PFSK-1 (cell line): Measurements from ENCODE around the gene NDUFV3.

Experiments used
- FOXP2 ChIP-seq: optimal IDR thresholded peaks from 2 replicates; pipeline ENCODE3; 2011; ENCODE audit warnings: borderline replicate concordance, control low read depth, inconsistent platforms; ENCODE audit not compliant: insufficient read depth; ENCODE audit errors: extremely low read length, extremely low read depth
- POLR2AphosphoS5 ChIP-seq: IDR thresholded peaks from 2 replicates; pipeline ENCODE4 v1.6.1; 2012; ENCODE audit warnings: low read depth, mild to moderate bottlenecking, control low read depth, low read length, moderate library complexity
- REST ChIP-seq, 2 experiments: IDR thresholded peaks; 2 replicates each; pipeline versions ENCODE4 v1.6.1 to v1.8.0; 2011 to 2012; ENCODE audit warnings: low read depth in 2 of 2, low read length in 2 of 2, control low read depth in 1 of 2, inconsistent platforms in 1 of 2, mild to moderate bottlenecking in 1 of 2, moderate library complexity in 1 of 2; ENCODE audit not compliant: insufficient read depth in 1 of 2
- SIN3A ChIP-seq: IDR thresholded peaks from 2 replicates; pipeline ENCODE4 v1.6.1; 2012; ENCODE audit warnings: mild to moderate bottlenecking, low read length, moderate library complexity, borderline replicate concordance; ENCODE audit not compliant: insufficient read depth
- TAF1 ChIP-seq: IDR thresholded peaks from 2 replicates; pipeline ENCODE4 v1.6.1; 2012; ENCODE audit warnings: low read length, control low read depth, borderline replicate concordance; ENCODE audit not compliant: insufficient read depth

NDUFV3 gene

DNA sequence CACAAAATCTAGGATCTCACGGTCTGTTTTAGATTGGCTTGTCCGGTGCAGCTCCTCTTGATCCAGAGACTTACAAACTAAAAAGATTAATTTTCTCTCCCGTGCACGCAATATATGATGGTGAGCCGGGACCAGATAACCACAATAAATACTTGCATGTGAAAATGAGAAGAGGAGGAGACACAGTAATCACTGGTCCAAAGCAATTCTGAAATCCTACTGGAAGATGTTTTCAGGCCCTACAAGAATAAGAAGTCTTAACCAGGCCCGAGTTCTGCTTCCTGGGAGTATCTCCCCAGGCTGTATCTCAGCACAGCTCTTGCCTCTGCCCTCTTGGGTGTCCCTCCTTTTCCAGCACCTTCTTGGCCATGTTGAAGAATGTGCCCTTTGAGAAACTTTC is 12.8 kb upstream of the NDUFV3 start:
- TF ChIP-seq SIN3A (no peak), FOXP2 (no peak), TAF1 (no peak), POLR2AphosphoS5 (no peak), REST (IDR thresholded peaks at IDR 0.05; ENCODE audit: insufficient read depth in 1 of 2, low read depth in 2 of 2, low read length in 2 of 2) (no peak)

DNA sequence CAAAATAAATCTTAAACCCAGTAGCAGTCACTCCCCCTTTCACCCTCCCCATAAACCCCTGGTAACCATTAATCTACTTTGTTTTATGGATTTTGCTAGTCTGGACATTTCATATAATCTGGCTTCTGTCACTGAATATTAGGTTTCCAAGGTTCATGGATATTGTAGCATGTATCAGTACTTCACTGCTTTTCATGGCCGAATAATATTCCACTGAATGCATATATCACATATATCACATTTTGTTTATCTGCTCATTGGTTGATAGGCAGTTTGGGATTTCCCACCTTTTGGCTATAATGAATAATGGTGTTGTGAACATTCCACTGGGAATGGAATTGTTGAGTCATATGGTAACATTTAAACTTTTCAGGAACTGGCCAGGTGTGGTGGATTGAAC is 9.2 kb upstream of the NDUFV3 start:
- TF ChIP-seq FOXP2 (no peak), POLR2AphosphoS5 (no peak), SIN3A (no peak), TAF1 (no peak), REST (IDR thresholded peaks at IDR 0.05; ENCODE audit: insufficient read depth in 1 of 2, low read depth in 2 of 2, low read length in 2 of 2) (no peak)

DNA sequence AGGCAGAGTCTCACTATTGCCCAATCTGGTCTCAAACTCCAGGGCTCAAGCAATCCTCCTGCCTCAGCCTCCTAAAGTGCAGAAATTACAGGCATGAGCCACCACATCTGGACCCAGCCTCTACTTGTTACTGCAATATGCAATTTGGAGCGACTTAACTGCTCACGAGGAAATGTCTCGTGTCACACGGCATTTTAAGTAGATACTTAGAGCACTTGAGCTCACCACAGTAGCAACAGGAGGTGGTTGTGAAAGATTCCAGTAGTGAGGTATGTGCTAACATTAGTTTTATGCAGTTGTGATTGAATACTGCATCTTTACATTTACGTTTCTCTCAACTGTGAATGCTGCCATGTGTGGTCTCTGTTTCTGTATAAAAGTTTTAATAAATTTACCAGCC is 5.8 kb upstream of the NDUFV3 start:
- TF ChIP-seq TAF1 (no peak), SIN3A (no peak), POLR2AphosphoS5 (no peak), FOXP2 (no peak), REST (IDR thresholded peaks at IDR 0.05; ENCODE audit: insufficient read depth in 1 of 2, low read depth in 2 of 2, low read length in 2 of 2) (no peak)

- TF ChIP-seq SIN3A = no peak
- no peak for TF ChIP-seq REST (IDR thresholded peaks at IDR 0.05; ENCODE audit: insufficient read depth in 1 of 2, low read depth in 2 of 2, low read length in 2 of 2)
- TF ChIP-seq TAF1 = no peak
- TF ChIP-seq FOXP2 = no peak
- no peak for TF ChIP-seq POLR2AphosphoS5
These were observed 553 bp upstream of the NDUFV3 start for GRCh38 chr21:42892582-42892930.

- TF ChIP-seq FOXP2 (no peak), REST (IDR thresholded peaks at IDR 0.05; ENCODE audit: insufficient read depth in 1 of 2, low read depth in 2 of 2, low read length in 2 of 2) (no peak), POLR2AphosphoS5 (no peak), SIN3A (no peak), TAF1 (no peak)
These were observed 7.3 kb downstream of the NDUFV3 start for GRCh38 chr21:42900446-42900845.
